IMR-90 (cell line): Measurements from ENCODE around the gene SSBP3. TPM values are rescaled to one million over a fixed set of nuclear protein-coding genes. Genes with fewer than 3 reads are reported as not detected.

Source experiments
- ATAC-seq: fragments of 200-7000 bp; cut with Tn5 transposase; 2 replicates; pipeline ENCODE4 v1.9.1; 2020; ENCODE audit warnings: low read depth, mild to moderate bottlenecking, moderate library complexity
- BruUV-seq: library from RNA; stranded (reverse); fragments of 400-500 nt; replicated peaks from 2 replicates; lab custom pipeline; 2021; lab: Mats Ljungman, UMichigan
- CTCF ChIA-PET: fragments of 300-600 bp; formaldehyde crosslinking; extraction: SDS; loops from one replicate; lab custom pipeline; 2021; ENCODE audit warnings: antibody characterized with exemption; lab: Yijun Ruan, JAX
- POLR2A ChIA-PET: fragments of 300-600 bp; sonication (Branson Sonifier 250); formaldehyde crosslinking; loops from one replicate; lab custom pipeline; 2022; ENCODE audit warnings: antibody characterized with exemption; ENCODE audit not compliant: unreplicated experiment; lab: Charles Lee
- DNase-seq: peaks from one replicate; pipeline ENCODE4 v3.0.0; 2013
- H2AFZ ChIP-seq: replicated peaks from 2 replicates; pipeline ENCODE3; 2013; ENCODE audit warnings: low read length, mild to moderate bottlenecking; ENCODE audit not compliant: poor library complexity
- H2AK5ac ChIP-seq: 2 replicates; pipeline ENCODE4 v1.6.1; 2013; ENCODE audit warnings: low read depth, low read length, inconsistent platforms
- H2AK9ac ChIP-seq: replicated peaks from 2 replicates; pipeline ENCODE3; 2013; ENCODE audit warnings: mild to moderate bottlenecking, low read depth, low read length, moderate library complexity; ENCODE audit not compliant: poor library complexity
- H2BK120ac ChIP-seq: 2 replicates; pipeline ENCODE4 v1.6.1; 2013; ENCODE audit warnings: low read depth, low read length, inconsistent platforms
- H2BK15ac ChIP-seq: 3 replicates; pipeline ENCODE4 v1.6.1; 2013; ENCODE audit warnings: low read depth, low read length, inconsistent platforms
- H2BK20ac ChIP-seq: 2 replicates; pipeline ENCODE4 v1.6.1; 2013; ENCODE audit warnings: low read depth, mild to moderate bottlenecking, inconsistent platforms, low read length, moderate library complexity
- H2BK5ac ChIP-seq: 2 replicates; pipeline ENCODE4 v1.6.1; 2013; ENCODE audit warnings: mild to moderate bottlenecking, low read depth, low read length, inconsistent platforms; ENCODE audit not compliant: poor library complexity, severe bottlenecking
- H3K14ac ChIP-seq: replicated peaks from 2 replicates; pipeline ENCODE4 v1.6.1; 2013; ENCODE audit warnings: low read depth, low read length, inconsistent platforms
- H3K18ac ChIP-seq: 2 replicates; pipeline ENCODE4 v1.6.1; 2013; ENCODE audit warnings: low read depth, low read length, control low read depth
- H3K23ac ChIP-seq: 2 replicates; pipeline ENCODE4 v1.6.1; 2013; ENCODE audit warnings: low read depth, low read length, inconsistent platforms
- H3K27ac ChIP-seq: 2 replicates; pipeline ENCODE4 v1.5.1; 2013; ENCODE audit warnings: mild to moderate bottlenecking, control low read depth, low read length; ENCODE audit not compliant: insufficient read depth
- H3K27me3 ChIP-seq: 2 replicates; pipeline ENCODE4 v1.6.1; 2013; ENCODE audit warnings: low read length; ENCODE audit not compliant: control insufficient read depth, insufficient read depth
- H3K36me3 ChIP-seq: 2 replicates; pipeline ENCODE4 v1.6.1; 2013; ENCODE audit warnings: low read length, mixed read lengths; ENCODE audit not compliant: control insufficient read depth, insufficient read depth
- H3K4ac ChIP-seq: 2 replicates; pipeline ENCODE4 v1.6.1; 2013; ENCODE audit warnings: low read depth, low read length, inconsistent platforms
- H3K4me1 ChIP-seq: 2 replicates; pipeline ENCODE4 v1.6.1; 2013; ENCODE audit warnings: low read length, mixed read lengths; ENCODE audit not compliant: control insufficient read depth, insufficient read depth
- H3K4me2 ChIP-seq: 2 replicates; pipeline ENCODE4 v1.6.1; 2013; ENCODE audit warnings: low read depth, mild to moderate bottlenecking, control low read depth, low read length, moderate library complexity
- H3K4me3 ChIP-seq: 2 replicates; pipeline ENCODE4 v1.5.1; 2013; ENCODE audit warnings: low read depth, mild to moderate bottlenecking, control low read depth, low read length, moderate library complexity; ENCODE audit not compliant: insufficient read depth
- H3K56ac ChIP-seq: 2 replicates; pipeline ENCODE4 v1.6.1; 2013; ENCODE audit warnings: low read length, inconsistent platforms; ENCODE audit not compliant: insufficient read depth; ENCODE audit errors: extremely low read depth
- H3K79me1 ChIP-seq, 2 experiments: 2 replicates each; pipeline ENCODE4 v1.6.1; 2013; ENCODE audit warnings: low read length in 2 of 2, inconsistent platforms in 1 of 2, low read depth in 1 of 2
- H3K9ac ChIP-seq: 2 replicates; pipeline ENCODE4 v1.6.1; 2013; ENCODE audit warnings: low read depth, low read length, control low read depth
- H3K9me1 ChIP-seq: 2 replicates; pipeline ENCODE4 v1.6.1; 2013; ENCODE audit warnings: low read length, inconsistent platforms; ENCODE audit not compliant: insufficient read depth
- H3K9me3 ChIP-seq: 2 replicates; pipeline ENCODE4 v1.6.1; 2013; ENCODE audit warnings: low read length; ENCODE audit not compliant: control insufficient read depth, insufficient read depth
- H4K20me1 ChIP-seq: 2 replicates; pipeline ENCODE4 v1.6.1; 2013; ENCODE audit warnings: low read length, inconsistent platforms; ENCODE audit not compliant: insufficient read depth
- H4K5ac ChIP-seq: 2 replicates; pipeline ENCODE4 v1.6.1; 2013; ENCODE audit warnings: mild to moderate bottlenecking, low read depth, low read length, control low read depth
- H4K8ac ChIP-seq, 2 experiments: 2 replicates each; pipeline ENCODE4 v1.6.1; 2013; ENCODE audit warnings: low read depth in 2 of 2, low read length in 2 of 2, control low read depth in 1 of 2, inconsistent platforms in 1 of 2
- H4K91ac ChIP-seq: 2 replicates; pipeline ENCODE4 v1.6.1; 2013; ENCODE audit warnings: low read depth, low read length, inconsistent platforms; ENCODE audit not compliant: insufficient read depth
- BHLHE40 ChIP-seq: fragments of 150-350 bp; IDR thresholded peaks from 2 replicates; pipeline ENCODE4 v1.6.1; 2016; ENCODE audit warnings: mild to moderate bottlenecking, low read depth, low read length
- CEBPB ChIP-seq: IDR thresholded peaks from 2 replicates; pipeline ENCODE4 v1.6.1; 2012; ENCODE audit warnings: low read depth, low read length, improper control_type of control experiment
- CHD1 ChIP-seq: IDR thresholded peaks from 2 replicates; pipeline ENCODE4 v1.6.1; 2012; ENCODE audit warnings: low read depth, low read length, improper control_type of control experiment
- CTCF ChIP-seq: conservative IDR thresholded peaks from 2 replicates; pipeline ENCODE4 v1.5.1; 2012; ENCODE audit warnings: mild to moderate bottlenecking, low read depth, low read length, improper control_type of control experiment
- FOS ChIP-seq: fragments of 150-350 bp; IDR thresholded peaks from 2 replicates; pipeline ENCODE4 v1.6.1; 2016; ENCODE audit warnings: low read depth, low read length
- MAFK ChIP-seq: IDR thresholded peaks from 2 replicates; pipeline ENCODE4 v1.6.1; 2012; ENCODE audit warnings: low read depth, low read length, improper control_type of control experiment
- MAZ ChIP-seq: IDR thresholded peaks from 2 replicates; pipeline ENCODE4 v1.6.1; 2012; ENCODE audit warnings: low read depth, mild to moderate bottlenecking, low read length, improper control_type of control experiment, moderate library complexity, borderline replicate concordance
- MXI1 ChIP-seq: IDR thresholded peaks from 2 replicates; pipeline ENCODE4 v1.6.1; 2012; ENCODE audit warnings: low read depth, mild to moderate bottlenecking, low read length, moderate library complexity, borderline replicate concordance
- NFE2L2 ChIP-seq: fragments of 150-350 bp; IDR thresholded peaks from 2 replicates; pipeline ENCODE4 v1.6.1; 2016; ENCODE audit warnings: low read depth, mild to moderate bottlenecking, low read length
- POLR2A ChIP-seq: IDR thresholded peaks from 2 replicates; pipeline ENCODE4 v1.6.1; 2012; ENCODE audit warnings: mild to moderate bottlenecking, low read depth, low read length
- RAD21 ChIP-seq: IDR thresholded peaks from 2 replicates; pipeline ENCODE4 v1.6.1; 2012; ENCODE audit warnings: low read length, improper control_type of control experiment
- RCOR1 ChIP-seq: IDR thresholded peaks from 2 replicates; pipeline ENCODE4 v1.6.1; 2012; ENCODE audit warnings: mild to moderate bottlenecking, low read length, improper control_type of control experiment; ENCODE audit not compliant: insufficient replicate concordance
- RFX5 ChIP-seq: IDR thresholded peaks from 2 replicates; pipeline ENCODE4 v1.8.0; 2012; ENCODE audit warnings: low read depth, mild to moderate bottlenecking, low read length, moderate library complexity
- SMC3 ChIP-seq: fragments of 150-350 bp; IDR thresholded peaks from 2 replicates; pipeline ENCODE4 v1.6.1; 2016; ENCODE audit warnings: low read depth, mild to moderate bottlenecking, antibody characterized with exemption, low read length, moderate library complexity
- USF2 ChIP-seq: fragments of 150-350 bp; IDR thresholded peaks from 2 replicates; pipeline ENCODE4 v1.6.1; 2017; ENCODE audit warnings: mild to moderate bottlenecking, antibody characterized with exemption, low read length, low read depth
- WGBS, 2 experiments: methylation state at CpG; one replicate each; pipeline versions ENCODE4 v1.1.5 to v1.1.7; 2013; ENCODE audit warnings: missing lambda C conversion rate in 2 of 2; ENCODE audit not compliant: insufficient read length in 1 of 2; ENCODE audit errors: extremely low coverage in 2 of 2; 5-methylcytosine and 5-hydroxymethylcytosine counted together
- dilution Hi-C: fragments of 300-500 bp; cut with HindIII; formaldehyde crosslinking; loops from one replicate; pipeline ENCODE4 v1.14.3; 2018; ENCODE audit warnings: low sequenced_read_pairs; ENCODE audit not compliant: unreplicated experiment
- in situ Hi-C: fragments of 300-500 bp; cut with MboI; formaldehyde crosslinking; loops from 3 replicates; pipeline ENCODE4 v1.14.3; 2019; ENCODE audit warnings: low sequenced_read_pairs, inconsistent platforms, mixed read lengths
- intact Hi-C: fragments of 100-400 bp; cut with micrococcal nuclease; formaldehyde crosslinking; loops from 2 replicates; pipeline ENCODE4 v1.10.0; 2022
- polyA plus RNA-seq, 3 experiments: library from polyadenylated mRNA; depleted of rRNA; stranded (reverse); fragments of >200 nt; gene quantifications; 2 replicates each; pipeline ENCODE4 v1.2.3, GENCODE V29; 2012; ENCODE audit warnings: low replicate concordance in 1 of 3
- total RNA-seq: library from RNA; depleted of rRNA; stranded (reverse); fragments of >200 nt; gene quantifications from 2 replicates; pipeline ENCODE4 v1.2.3, GENCODE V29; 2012
- TF ChIP-seq, protein P1 (sequence below): fragments of 150-350 bp; IDR thresholded peaks from 2 replicates; pipeline ENCODE4 v1.6.1; 2016; ENCODE audit warnings: low read depth, mild to moderate bottlenecking, low read length, moderate library complexity, borderline replicate concordance

Gene SSBP3
- total and polyA plus RNA-seq, 2 of the 4 experiments (the other 2 are of a cell fraction), result 10.9 to 39.6 TPM

- POLR2A ChIA-PET, result no interaction called here
- CTCF ChIA-PET, result no interaction called here
- H3K23ac ChIP-seq, result no peak overlapping the region
- in situ Hi-C loops, result no loop called here
- TF ChIP-seq, protein P1, sequence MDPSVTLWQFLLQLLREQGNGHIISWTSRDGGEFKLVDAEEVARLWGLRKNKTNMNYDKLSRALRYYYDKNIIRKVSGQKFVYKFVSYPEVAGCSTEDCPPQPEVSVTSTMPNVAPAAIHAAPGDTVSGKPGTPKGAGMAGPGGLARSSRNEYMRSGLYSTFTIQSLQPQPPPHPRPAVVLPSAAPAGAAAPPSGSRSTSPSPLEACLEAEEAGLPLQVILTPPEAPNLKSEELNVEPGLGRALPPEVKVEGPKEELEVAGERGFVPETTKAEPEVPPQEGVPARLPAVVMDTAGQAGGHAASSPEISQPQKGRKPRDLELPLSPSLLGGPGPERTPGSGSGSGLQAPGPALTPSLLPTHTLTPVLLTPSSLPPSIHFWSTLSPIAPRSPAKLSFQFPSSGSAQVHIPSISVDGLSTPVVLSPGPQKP, result no peak
- TF ChIP-seq RAD21 (no peak), POLR2A (no peak), RFX5 (no peak), MAFK (no peak), RCOR1 (no peak), CTCF (no peak), FOS (no peak), NFE2L2 (no peak), MAZ (no peak), CHD1 (no peak), USF2 (no peak), MXI1 (no peak), CEBPB (no peak), BHLHE40 (no peak), SMC3 (no peak)
- peaks cover 10% of the 10 kb centered on the region for H3K4me1 ChIP-seq
- no peak overlapping the region for H3K56ac ChIP-seq
- H3K18ac ChIP-seq, result no peak overlapping the region
- no CpG with 5 or more reads among the region's 2 CpGs for WGBS, 2 experiments
- H4K5ac ChIP-seq, result no peak overlapping the region
- no peak overlapping the region for H3K27ac ChIP-seq
- H3K9me1 ChIP-seq, result peaks cover 7% of the 10 kb centered on the region; the same call in 1 of the 2 replicates
- peaks cover 4% of the 10 kb centered on the region; the same call in 1 of the 2 replicates for H4K20me1 ChIP-seq
- H3K4me3 ChIP-seq, result no peak overlapping the region
- no peak for ATAC-seq
- no peaks in the 10 kb centered on the region for H3K27me3 ChIP-seq
- no peak overlapping the region for H2AK9ac ChIP-seq
- H2AFZ ChIP-seq, result no peak overlapping the region
- H3K4ac ChIP-seq, result no peak overlapping the region
- BruUV-seq, result no TSS peak
- intact Hi-C loops, result no loop called here
- H2BK15ac ChIP-seq, result no peak overlapping the region
- no peak for DNase-seq
- no peak overlapping the region for H2BK5ac ChIP-seq
- H4K8ac ChIP-seq, result no peak overlapping the region
- no peak overlapping the region for H4K91ac ChIP-seq
- no peak overlapping the region for H2BK20ac ChIP-seq
- no peak overlapping the region for H3K14ac ChIP-seq
- H3K79me1 ChIP-seq, result peaks cover 42 to 75% of the 10 kb centered on the region in 2 experiments
- no peaks in the 10 kb centered on the region for H3K9me3 ChIP-seq
- no peak overlapping the region for H2AK5ac ChIP-seq
- H2BK120ac ChIP-seq, result no peak overlapping the region
- no peak overlapping the region for H3K4me2 ChIP-seq
- dilution Hi-C loops, result no loop called here
- peaks cover 7% of the 10 kb centered on the region for H3K36me3 ChIP-seq
- H3K9ac ChIP-seq, result no peak overlapping the region
Measured at GRCh38 chr1:54342288-54342687, 63.9 kb downstream of the SSBP3 start.
